HG03095 (cell line): ENCODE measurements around the gene BTRC.

Experiments
- ATAC-seq: cut with Tn5 transposase; IDR thresholded peaks from one replicate; pipeline ENCODE4 v1.9.1; 2021; ENCODE audit warnings: moderate library complexity; ENCODE audit not compliant: unreplicated experiment

The BTRC gene

DNA sequence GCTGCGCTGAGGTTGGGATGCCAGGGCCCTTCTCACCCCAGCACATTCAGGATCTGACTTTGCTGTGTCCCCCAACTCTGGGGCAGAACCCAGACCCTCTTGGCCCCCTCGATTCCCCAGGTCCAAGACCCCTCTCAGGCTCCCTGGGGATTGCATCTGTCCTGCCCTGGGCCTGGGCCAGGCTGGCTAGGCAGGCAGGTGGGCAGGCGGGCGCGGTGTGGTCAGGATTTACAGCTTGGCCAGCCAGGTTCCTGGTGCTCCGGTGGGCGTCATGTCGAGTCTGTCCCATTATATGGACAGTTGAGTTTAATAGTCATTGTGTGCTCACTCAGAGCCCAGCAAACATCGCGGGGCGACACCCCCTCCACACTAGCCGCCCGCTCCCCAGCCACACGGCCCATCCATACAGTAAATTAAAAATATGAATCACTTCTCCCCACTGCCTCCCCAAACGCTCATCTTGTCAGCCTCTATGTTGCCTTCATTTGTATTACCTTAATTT, 210.6 kb downstream of the BTRC start:
- ATAC-seq: no peak

DNA sequence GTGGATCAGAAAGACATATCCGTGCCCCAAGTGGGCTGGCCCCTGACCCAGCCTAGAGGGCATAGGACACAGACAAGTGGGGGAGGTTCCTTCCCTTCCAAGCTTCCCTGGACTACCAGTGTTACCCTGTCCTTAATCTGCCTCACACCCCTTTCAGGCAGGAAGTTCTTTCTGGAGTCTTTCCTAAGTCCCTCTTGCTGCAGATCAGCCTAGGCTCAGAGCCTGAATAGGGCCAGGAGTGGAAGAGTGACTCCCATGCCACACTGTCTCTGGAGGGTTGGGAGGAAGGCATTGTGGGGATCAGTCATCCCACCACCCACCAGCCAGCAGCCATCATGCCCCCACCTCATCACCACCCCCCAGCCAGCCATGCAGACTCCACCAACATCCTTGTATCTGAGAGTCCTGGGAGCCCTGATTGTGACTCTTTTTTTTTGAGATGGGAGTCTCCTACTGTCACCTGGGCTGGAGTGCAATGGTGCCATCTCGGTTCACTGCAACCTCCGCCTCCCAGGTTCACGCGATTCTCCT, 211.5 kb downstream of the BTRC start:
- no peak for ATAC-seq

DNA sequence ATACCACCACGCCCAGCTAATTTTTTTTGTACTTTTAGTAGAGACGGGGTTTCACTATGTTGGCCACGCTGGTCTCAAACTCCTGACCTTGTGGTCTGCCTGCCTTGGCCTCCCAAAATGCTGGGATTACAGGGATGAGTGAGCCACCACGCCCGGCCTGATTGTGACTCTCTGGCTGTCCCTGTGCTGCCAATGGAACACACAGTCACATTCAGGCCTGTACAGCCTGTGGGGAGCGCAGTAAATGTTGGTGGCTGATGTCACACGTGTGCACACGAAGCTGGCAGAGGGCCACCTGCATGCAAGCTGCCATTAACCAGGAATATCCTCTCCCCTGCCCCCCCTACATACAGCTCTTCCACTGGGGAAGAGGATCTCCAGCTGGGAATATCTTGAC, 212.0 kb downstream of the BTRC start:
- ATAC-seq: no peak

- ATAC-seq: no peak
Observed at GRCh38 chr10:101566333-101567164, 212.6 kb downstream of the BTRC start.

DNA sequence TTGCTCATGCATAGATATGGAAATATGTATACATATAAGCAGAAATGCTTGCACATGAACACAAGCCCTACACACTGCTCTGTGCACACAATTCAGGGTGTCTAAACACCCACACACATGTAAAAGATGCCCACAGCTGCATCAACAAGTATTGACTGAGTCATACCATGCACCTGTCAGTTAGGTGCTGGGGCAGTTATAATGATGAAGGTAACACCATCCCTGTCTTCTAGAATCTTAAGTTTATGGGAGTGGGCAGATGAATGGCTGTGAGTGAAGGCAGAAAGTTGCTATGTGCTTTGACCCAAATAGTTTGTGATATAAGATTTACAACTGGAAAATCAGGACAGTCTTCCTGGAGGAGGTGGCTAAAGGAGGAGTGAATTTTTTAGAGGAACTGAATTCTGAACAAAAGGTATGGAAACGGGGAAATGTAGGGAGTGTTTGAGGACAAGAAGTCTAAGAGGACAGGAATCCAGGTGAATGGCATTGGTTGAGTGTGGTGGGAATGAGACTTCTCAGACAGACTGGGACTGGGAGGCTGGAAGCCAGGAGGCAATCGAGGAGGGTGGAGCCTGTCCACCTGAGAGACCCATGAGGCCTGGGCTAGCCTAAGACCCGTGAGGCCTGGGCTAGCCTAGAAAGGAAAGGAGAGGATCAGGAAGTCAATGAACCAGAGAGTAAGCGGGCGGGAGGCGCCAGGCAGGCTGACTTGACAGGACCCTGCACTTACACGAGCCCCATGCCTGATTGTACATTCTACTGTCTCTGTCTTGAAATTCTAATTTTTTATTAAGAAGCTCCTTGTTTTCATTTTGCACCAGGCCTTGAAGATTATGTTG, 213.4 kb downstream of the BTRC start:
- ATAC-seq: no peak

GRCh38 chr10:101568054-101568745, 214.2 kb downstream of the BTRC start:
- ATAC-seq: no peak

- ATAC-seq: no peak
Observed at GRCh38 chr10:101569323-101569621, 215.3 kb downstream of the BTRC start.

GRCh38 chr10:101569622-101570427, 215.9 kb downstream of the BTRC start:
- ATAC-seq: peak; percentile 63

- ATAC-seq: no peak
Observed at GRCh38 chr10:101570428-101571270, 216.7 kb downstream of the BTRC start.

DNA sequence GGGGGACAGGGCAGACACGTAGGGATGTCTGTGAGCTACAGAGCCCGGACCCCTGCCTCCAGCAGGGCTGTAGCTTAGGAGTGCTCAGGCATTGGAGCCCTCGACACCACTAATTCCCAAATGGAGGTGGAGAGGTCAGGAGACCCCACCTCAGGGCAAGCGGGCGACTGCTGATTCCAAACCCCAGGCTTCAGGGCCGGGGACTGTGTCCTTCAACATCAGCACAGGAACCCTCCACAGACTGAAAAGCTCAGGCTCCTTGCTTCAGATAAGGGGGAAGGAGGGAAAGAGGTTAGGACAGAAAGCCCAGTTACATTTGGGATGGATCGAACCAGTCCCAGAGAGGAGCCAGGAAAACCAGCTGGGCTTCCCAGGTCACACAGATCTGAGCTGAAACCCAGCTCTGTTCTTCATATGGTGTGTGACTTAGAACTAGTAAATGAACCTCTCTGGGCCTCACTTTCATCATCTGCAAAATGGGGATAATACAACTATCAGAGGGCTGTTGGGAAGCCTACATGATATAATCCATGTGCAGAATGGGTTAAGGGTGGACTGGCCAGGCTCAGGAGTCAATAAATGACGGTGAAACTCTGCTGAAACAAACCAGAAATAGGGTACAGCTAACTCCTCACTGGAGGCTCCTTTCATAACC, 217.4 kb downstream of the BTRC start:
- ATAC-seq: no peak

- no peak for ATAC-seq
Observed at GRCh38 chr10:101572126-101572525, 218.2 kb downstream of the BTRC start.

DNA sequence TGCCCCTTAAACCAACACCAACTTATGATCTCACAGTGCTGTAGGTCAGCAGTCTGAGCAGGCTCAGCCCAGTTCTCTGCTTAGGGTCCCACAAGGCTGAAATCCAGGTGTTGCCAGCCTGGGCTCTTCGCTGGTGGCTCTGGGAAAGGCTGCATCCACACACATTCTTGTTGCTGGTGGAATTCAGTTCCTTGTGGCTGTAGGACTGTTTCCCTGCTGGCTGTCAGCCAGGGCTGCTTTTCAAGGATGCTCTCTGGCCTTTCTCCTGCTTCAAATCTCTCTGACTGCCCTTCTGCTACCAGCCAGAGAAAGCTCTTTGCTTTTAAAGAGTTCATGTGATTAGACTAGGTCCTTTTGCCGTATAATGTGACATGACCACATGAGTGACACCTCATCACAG, 218.8 kb downstream of the BTRC start:
- no peak for ATAC-seq

DNA sequence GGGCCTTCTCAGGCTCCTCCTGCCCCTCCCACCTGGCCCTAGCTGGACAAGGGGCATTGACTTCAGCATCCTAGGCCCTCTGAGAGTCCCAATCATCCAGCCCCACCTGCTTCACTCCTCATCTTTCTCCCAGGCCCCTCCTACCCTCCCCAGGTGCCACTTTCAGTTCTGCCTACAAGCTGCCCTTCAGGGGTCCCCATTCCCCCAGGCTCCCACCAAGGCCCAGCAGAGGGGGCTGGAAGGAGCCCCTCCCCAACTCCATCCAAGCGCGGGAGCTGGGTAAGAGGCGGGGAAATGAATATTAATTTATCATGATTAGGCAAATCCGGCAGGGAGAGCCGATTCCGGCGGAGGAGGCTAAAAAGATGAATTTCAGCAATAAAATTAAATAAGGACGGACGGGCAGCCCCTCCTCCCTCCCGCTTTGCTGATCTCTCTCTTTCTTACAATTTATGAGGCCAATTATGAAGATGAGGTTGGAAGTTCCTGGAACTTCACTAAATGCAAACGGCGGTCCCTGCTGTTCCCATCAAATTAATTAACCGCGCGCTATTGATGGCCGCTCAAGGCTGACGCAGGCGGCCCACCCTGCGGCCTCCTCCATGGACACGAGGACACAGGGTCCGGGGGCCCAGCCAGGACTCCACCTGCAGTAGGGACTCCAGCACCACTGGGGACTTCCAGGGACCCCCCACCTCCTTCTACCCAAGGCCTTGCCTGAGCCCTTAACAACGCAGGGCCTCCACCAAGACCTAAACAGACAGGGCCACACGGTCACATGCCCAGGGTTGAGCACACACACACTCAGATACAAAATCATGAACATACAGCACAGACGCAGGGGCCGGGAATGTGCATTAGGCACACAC, 220.2 kb downstream of the BTRC start:
- ATAC-seq: no peak

DNA sequence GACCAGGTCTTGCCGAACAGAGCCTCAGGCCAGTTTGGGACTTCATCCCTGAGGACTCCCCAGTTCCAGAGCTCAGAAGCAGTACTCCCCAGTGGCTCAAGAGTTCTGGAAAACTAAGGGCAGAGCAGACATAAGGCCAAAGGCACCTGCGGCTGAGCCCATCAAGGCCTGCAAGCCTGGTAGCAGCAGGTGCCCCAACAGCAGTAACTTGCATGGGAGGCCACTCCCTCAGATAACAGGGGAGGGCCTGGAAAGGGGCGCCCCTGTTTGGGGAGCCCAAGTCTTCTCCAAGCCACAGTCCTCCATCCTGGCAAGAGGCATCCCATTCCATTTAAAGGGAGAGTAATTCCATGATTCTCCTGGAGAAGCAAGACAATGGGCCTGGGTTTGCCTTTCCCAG, 221.1 kb downstream of the BTRC start:
- ATAC-seq: no peak

DNA sequence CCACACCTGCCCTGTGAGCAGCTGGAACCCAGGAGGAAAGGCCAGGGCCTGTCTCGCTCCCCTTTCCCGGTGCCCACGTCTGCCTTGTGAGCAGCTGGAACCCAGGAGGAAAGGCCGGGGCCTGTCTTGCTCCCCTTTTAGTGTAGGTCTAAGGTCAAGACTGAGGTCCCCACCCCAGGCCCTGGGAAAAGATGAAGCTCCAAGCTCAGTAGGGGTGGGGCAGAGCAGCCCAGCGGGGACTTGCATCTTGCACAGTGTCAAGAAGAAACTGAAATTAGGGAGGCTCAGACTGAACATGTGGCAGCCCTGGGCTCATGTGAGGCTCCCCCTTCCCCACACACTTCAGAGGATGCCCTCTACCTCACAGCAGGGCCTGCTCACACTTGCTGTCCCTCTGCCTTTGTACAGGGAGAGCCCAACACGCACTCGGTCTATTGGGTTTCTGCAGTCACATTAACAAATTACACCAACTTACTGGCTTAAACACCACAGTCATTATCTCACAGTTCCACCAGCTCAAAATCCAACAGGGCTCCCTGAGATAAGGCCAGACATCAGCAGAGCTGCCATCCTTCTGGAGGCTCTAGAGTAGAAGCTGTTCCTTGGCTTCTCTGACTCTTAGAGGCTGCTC, 221.7 kb downstream of the BTRC start:
- no peak for ATAC-seq

DNA sequence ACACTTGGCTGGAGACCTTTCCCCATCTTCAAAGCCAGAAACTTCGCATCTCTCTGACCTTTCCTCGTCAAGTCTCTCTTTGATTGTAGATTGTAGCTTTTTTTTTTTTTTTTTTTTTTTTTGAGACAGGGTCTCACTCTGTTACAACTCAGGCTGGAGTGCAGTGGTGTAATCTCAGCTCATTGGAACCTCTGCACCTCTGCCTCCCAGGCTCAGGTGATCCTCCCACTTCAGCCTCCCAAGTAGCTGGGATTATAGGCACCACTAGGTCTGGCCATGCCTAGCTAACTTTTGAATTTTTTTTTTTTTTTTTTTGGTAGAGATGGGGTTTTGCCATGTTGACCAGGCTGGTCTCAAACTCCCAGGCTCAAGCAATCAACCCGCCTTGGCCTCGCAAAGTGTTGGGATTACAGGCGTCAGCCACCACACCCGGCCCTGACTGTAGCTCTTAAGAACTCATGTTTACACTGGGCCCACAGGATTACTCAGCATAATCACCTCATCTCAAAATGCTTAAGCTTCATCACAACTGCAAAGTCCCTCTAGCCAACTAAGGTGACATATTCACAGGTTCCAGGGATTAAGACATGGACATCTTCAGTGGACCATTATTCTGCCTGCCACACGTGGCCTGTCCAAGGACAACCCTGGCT, 222.4 kb downstream of the BTRC start:
- ATAC-seq: no peak
